SK-N-SH (cell line): Measurements from ENCODE around the gene IPO4. TPM values are rescaled to one million over a fixed set of nuclear protein-coding genes. Genes with fewer than 3 reads are reported as not detected.
"Not testable (repeated sequence)": the region's sequence is repeated elsewhere in the genome, so short reads cannot be mapped to it uniquely, and the experiment has no call there.

Experiments used
- CTCF ChIA-PET: fragments of 300-600, 350-600 bp; formaldehyde crosslinking; extraction: SDS; loops from one replicate; lab custom pipeline; 2021; lab: Yijun Ruan, JAX
- POLR2A ChIA-PET: fragments of 350-600 bp; sonication (Branson Sonifier 250); formaldehyde crosslinking; extraction: SDS; loops from one replicate; lab custom pipeline; 2020; ENCODE audit warnings: antibody characterized with exemption, inconsistent platforms; lab: Yijun Ruan, JAX
- DNase-seq: peaks from one replicate; pipeline ENCODE4 v3.0.0; 2012
- H2AFZ ChIP-seq: fragments of 200-600 bp; sonication (generic); 2 replicates; pipeline ENCODE4 v1.8.1; 2016; ENCODE audit warnings: antibody characterized with exemption, mild to moderate bottlenecking, low read depth
- H3F3A ChIP-seq: fragments of 200-600 bp; sonication (generic); replicated peaks from 2 replicates; pipeline ENCODE3; 2016; ENCODE audit warnings: antibody characterized with exemption, mild to moderate bottlenecking; ENCODE audit not compliant: insufficient read depth
- H3K27ac ChIP-seq, 2 experiments: fragments of 200-500 bp in 1 of 2; fragments of 200-600 bp in 1 of 2; sonication (Bioruptor generic) in 1 of 2; sonication (generic), shearing (Covaris generic) in 1 of 2; 2 replicates each; pipeline versions ENCODE4 v1.5.1 to v1.6.1; 2014 to 2016; ENCODE audit warnings: low read depth in 2 of 2, inconsistent platforms in 1 of 2, low read length in 1 of 2, mild to moderate bottlenecking in 1 of 2, mixed read lengths in 1 of 2
- H3K27me3 ChIP-seq: fragments of 200-600 bp; sonication (generic), shearing (Covaris generic); 2 replicates; pipeline ENCODE4 v1.6.1; 2016; ENCODE audit warnings: mixed run types; ENCODE audit not compliant: insufficient read depth
- H3K36me3 ChIP-seq, 2 experiments: fragments of 200-500 bp in 1 of 2; fragments of 200-600 bp in 1 of 2; sonication (Bioruptor generic) in 1 of 2; sonication (generic) in 1 of 2; replicated peaks in 1 of 2; 2 replicates each; pipeline versions ENCODE3 to v1.5.1; 2014 to 2016; ENCODE audit warnings: low read length in 1 of 2, mild to moderate bottlenecking in 1 of 2; ENCODE audit not compliant: insufficient read depth in 2 of 2, control insufficient read depth in 1 of 2
- H3K4me1 ChIP-seq, 2 experiments: fragments of 200-500 bp in 1 of 2; fragments of 200-600 bp in 1 of 2; sonication (Bioruptor generic) in 1 of 2; sonication (generic), shearing (Covaris generic) in 1 of 2; 2 replicates each; pipeline versions ENCODE4 v1.5.1 to v1.6.1; 2014 to 2016; ENCODE audit warnings: low read depth in 1 of 2, low read length in 1 of 2, mixed run types in 1 of 2; ENCODE audit not compliant: insufficient read depth in 2 of 2, control insufficient read depth in 1 of 2
- H3K4me2 ChIP-seq: fragments of 200-600 bp; sonication (generic), shearing (Covaris generic); 2 replicates; pipeline ENCODE4 v1.6.1; 2017; ENCODE audit warnings: mixed run types
- H3K4me3 ChIP-seq, 2 experiments: fragments of 200-500 bp in 1 of 2; fragments of 200-600 bp in 1 of 2; sonication (Bioruptor generic) in 1 of 2; sonication (generic), shearing (Covaris generic) in 1 of 2; 2 replicates each; pipeline versions ENCODE4 v1.5.1 to v1.8.1; 2014 to 2016; ENCODE audit warnings: low read depth in 2 of 2, inconsistent platforms in 1 of 2, low read length in 1 of 2, mild to moderate bottlenecking in 1 of 2, mixed read lengths in 1 of 2, moderate library complexity in 1 of 2
- H3K79me2 ChIP-seq: fragments of 200-600 bp; sonication (generic); 2 replicates; pipeline ENCODE4 v1.8.1; 2017; ENCODE audit warnings: mild to moderate bottlenecking; ENCODE audit not compliant: insufficient read depth
- H3K9ac ChIP-seq: fragments of 200-600 bp; sonication (generic); 2 replicates; pipeline ENCODE4 v1.6.1; 2017; ENCODE audit warnings: mixed run types
- H3K9me2 ChIP-seq: fragments of 200-600 bp; sonication (generic); 2 replicates; pipeline ENCODE4 v1.6.1; 2017; ENCODE audit warnings: mixed run types
- H3K9me3 ChIP-seq: fragments of 200-600 bp; sonication (generic); 2 replicates; pipeline ENCODE4 v1.6.1; 2017; ENCODE audit warnings: mixed run types, mild to moderate bottlenecking, moderate library complexity
- H4K20me1 ChIP-seq: fragments of 200-600 bp; sonication (generic); 2 replicates; pipeline ENCODE4 v1.6.1; 2017; ENCODE audit warnings: mild to moderate bottlenecking, mixed run types; ENCODE audit not compliant: insufficient read depth
- FOSL2 ChIP-seq: IDR thresholded peaks from 2 replicates; pipeline ENCODE4 v1.4.0; 2012; ENCODE audit warnings: low read depth, mild to moderate bottlenecking, moderate library complexity, borderline replicate concordance
- FOXJ3 ChIP-seq: sonication (generic); formaldehyde crosslinking; IDR thresholded peaks from 2 replicates; pipeline ENCODE4 v1.5.1; 2020; ENCODE audit warnings: mild to moderate bottlenecking, missing genetic modification reagents
- GABPA ChIP-seq: IDR thresholded peaks from 2 replicates; pipeline ENCODE4 v1.4.0; 2012; ENCODE audit warnings: low read depth, mild to moderate bottlenecking
- JUND ChIP-seq: IDR thresholded peaks from 2 replicates; pipeline ENCODE4 v1.4.0; 2012
- MXI1 ChIP-seq: IDR thresholded peaks from 2 replicates; pipeline ENCODE4 v1.6.1; 2012; ENCODE audit warnings: mild to moderate bottlenecking, low read depth, low read length, improper control_type of control experiment
- NFIC ChIP-seq: IDR thresholded peaks from 2 replicates; pipeline ENCODE4 v1.4.0; 2012; ENCODE audit warnings: borderline replicate concordance
- PBX3 ChIP-seq: IDR thresholded peaks from 2 replicates; pipeline ENCODE4; 2012
- POLR2AphosphoS5 ChIP-seq: IDR thresholded peaks from 2 replicates; pipeline ENCODE4 v1.6.1; 2012; ENCODE audit warnings: low read depth, low read length
- TCF12 ChIP-seq: IDR thresholded peaks from 2 replicates; pipeline ENCODE4 v1.4.0; 2012
- YY1 ChIP-seq: IDR thresholded peaks from 2 replicates; pipeline ENCODE4 v1.4.0; 2012; ENCODE audit warnings: low read depth, mild to moderate bottlenecking
- WGBS: methylation state at CpG from one replicate; pipeline ENCODE4 v1.1.6; 2017; ENCODE audit warnings: low lambda C conversion rate; 5-methylcytosine and 5-hydroxymethylcytosine counted together
- polyA plus RNA-seq, 3 experiments: library from polyadenylated mRNA; depleted of rRNA; stranded (reverse); fragments of >200 nt; gene quantifications; 2 replicates each; pipeline ENCODE4 v1.2.3, GENCODE V29; 2012

Gene IPO4
- polyA plus RNA-seq, 1 of the 3 experiments (the other 2 are of a cell fraction), result 61.3 TPM

- TF ChIP-seq YY1 (no peak), MXI1 (no peak), GABPA (no peak)
Observed at GRCh38 chr14:24226473-24226872, 37.9 kb upstream of the IPO4 start (continued).

GRCh38 chr14:24224618-24225071 is 36.0 kb upstream of the IPO4 start:
- no peaks in the 10 kb centered on the region for H3K27me3 ChIP-seq
- peaks cover 12% of the 10 kb centered on the region for H4K20me1 ChIP-seq
- CTCF ChIA-PET, result interaction anchor here (1.0 to 1.9 kb wide), 4 partner anchors 9 to 141 kb away, joined by 4 to 6 read pairs (median 4); partner anchors contain the start of genes CIDEB and MDP1
- H2AFZ ChIP-seq, result no peak overlapping the region
- no peaks in the 10 kb centered on the region for H3K9me3 ChIP-seq
- peak overlapping the region in 1 of 2 experiments; percentile 59; a peak in 2 of 4 replicates for H3K27ac ChIP-seq
- no peak overlapping the region for H3K4me3 ChIP-seq
- peak overlapping the region; percentile 20; the same call in 1 of the 2 replicates for H3K4me2 ChIP-seq
- H3K79me2 ChIP-seq, result peaks cover 100% of the 10 kb centered on the region
- H3K9ac ChIP-seq, result peak overlapping the region; percentile 2; the same call in 1 of the 2 replicates
- peaks cover 6 to 22% of the 10 kb centered on the region in 2 experiments for H3K36me3 ChIP-seq
- H3F3A ChIP-seq, result peaks cover 27% of the 10 kb centered on the region
- no peak for DNase-seq
- H3K9me2 ChIP-seq, result no peaks in the 10 kb centered on the region
- TF ChIP-seq JUND (peak; percentile 33; the same call in 1 of the 2 replicates), POLR2AphosphoS5 (no peak), FOSL2 (peak; percentile 30; the same call in 1 of the 2 replicates), TCF12 (0 out of 2 replicates have a peak, but pooled peaks have one; percentile 5), NFIC (0 out of 2 replicates have a peak, but pooled peaks have one; percentile 22)
- peaks cover 0 to 19% of the 10 kb centered on the region in 2 experiments; a peak in 2 of 4 replicates for H3K4me1 ChIP-seq
- WGBS, result 70% methylated on average over 7 of the region's 7 CpGs
- POLR2A ChIA-PET, result no interaction called here

GRCh38 chr14:24222987-24223386 is 34.4 kb upstream of the IPO4 start:
- H3K4me2 ChIP-seq, H3K9me2 ChIP-seq, H3K4me3 ChIP-seq, H3K27ac ChIP-seq, H2AFZ ChIP-seq, H3K9me3 ChIP-seq, DNase-seq, H3K27me3 ChIP-seq, H3K9ac ChIP-seq: not testable (repeated sequence)
- H4K20me1 ChIP-seq, result peaks cover 13% of the 10 kb centered on the region; the same call in 1 of the 2 replicates
- 95% methylated on average over 4 of the region's 4 CpGs for WGBS
- CTCF ChIA-PET, result interaction anchor here (1.1 to 1.6 kb wide), 3 partner anchors 16 to 143 kb away, joined by 4 to 6 read pairs (median 4); partner anchors contain the start of gene TINF2
- H3K36me3 ChIP-seq, result peaks cover 8 to 25% of the 10 kb centered on the region in 2 experiments
- POLR2A ChIA-PET, result interaction anchor here (0.7 kb wide), 1 partner anchor 129 kb away, joined by 7 read pairs; no protein-coding TSS in a partner anchor
- H3K79me2 ChIP-seq, result peaks cover 99% of the 10 kb centered on the region
- peaks cover 0 to 19% of the 10 kb centered on the region in 2 experiments; a peak in 2 of 4 replicates for H3K4me1 ChIP-seq
- peaks cover 27% of the 10 kb centered on the region for H3F3A ChIP-seq

- CTCF ChIA-PET, result interaction anchor here (0.7 to 2.2 kb wide), 3 partner anchors 23 to 78 kb away, joined by 3 to 12 read pairs (median 6); partner anchors contain the start of gene TINF2
- Histone ChIP-seq H3F3A (peaks cover 13% of the 10 kb centered on the region), H3K4me1 (peaks cover 5 to 6% of the 10 kb centered on the region in 2 experiments; a peak in 1 of 4 replicates), H4K20me1 (peaks cover 7% of the 10 kb centered on the region; the same call in 1 of the 2 replicates), H3K9me3 (no peaks in the 10 kb centered on the region), H3K36me3 (peaks cover 9 to 15% of the 10 kb centered on the region in 2 experiments), H2AFZ (no peak overlapping the region), H3K9me2 (no peaks in the 10 kb centered on the region), H3K27me3 (no peaks in the 10 kb centered on the region), H3K79me2 (peaks cover 70% of the 10 kb centered on the region), H3K4me3 (no peak overlapping the region), H3K9ac (no peak overlapping the region), H3K4me2 (no peak overlapping the region), H3K27ac (no peak overlapping the region)
- WGBS, result 47% methylated on average over 3 of the region's 3 CpGs
- POLR2A ChIA-PET, result interaction anchor here (1.3 kb wide), 1 partner anchor 19 kb away, joined by 6 read pairs; no protein-coding TSS in a partner anchor
- TF ChIP-seq PBX3 (no peak), FOXJ3 (CRISPR knock-in tag) (no peak), JUND (no peak)
- no peak for DNase-seq
Observed at GRCh38 chr14:24219521-24219920, 30.9 kb upstream of the IPO4 start.
